ENCODE results near the gene COPG2. TPM values are rescaled to one million over a fixed set of nuclear protein-coding genes. Genes with fewer than 3 reads are reported as not detected.

COPG2 gene
- total and polyA plus RNA-seq, 2 of the 13 experiments (the other 11 are each of a cell fraction or from before 2014, with no cell fraction given) = 14.1 to 17.7 TPM

DNA sequence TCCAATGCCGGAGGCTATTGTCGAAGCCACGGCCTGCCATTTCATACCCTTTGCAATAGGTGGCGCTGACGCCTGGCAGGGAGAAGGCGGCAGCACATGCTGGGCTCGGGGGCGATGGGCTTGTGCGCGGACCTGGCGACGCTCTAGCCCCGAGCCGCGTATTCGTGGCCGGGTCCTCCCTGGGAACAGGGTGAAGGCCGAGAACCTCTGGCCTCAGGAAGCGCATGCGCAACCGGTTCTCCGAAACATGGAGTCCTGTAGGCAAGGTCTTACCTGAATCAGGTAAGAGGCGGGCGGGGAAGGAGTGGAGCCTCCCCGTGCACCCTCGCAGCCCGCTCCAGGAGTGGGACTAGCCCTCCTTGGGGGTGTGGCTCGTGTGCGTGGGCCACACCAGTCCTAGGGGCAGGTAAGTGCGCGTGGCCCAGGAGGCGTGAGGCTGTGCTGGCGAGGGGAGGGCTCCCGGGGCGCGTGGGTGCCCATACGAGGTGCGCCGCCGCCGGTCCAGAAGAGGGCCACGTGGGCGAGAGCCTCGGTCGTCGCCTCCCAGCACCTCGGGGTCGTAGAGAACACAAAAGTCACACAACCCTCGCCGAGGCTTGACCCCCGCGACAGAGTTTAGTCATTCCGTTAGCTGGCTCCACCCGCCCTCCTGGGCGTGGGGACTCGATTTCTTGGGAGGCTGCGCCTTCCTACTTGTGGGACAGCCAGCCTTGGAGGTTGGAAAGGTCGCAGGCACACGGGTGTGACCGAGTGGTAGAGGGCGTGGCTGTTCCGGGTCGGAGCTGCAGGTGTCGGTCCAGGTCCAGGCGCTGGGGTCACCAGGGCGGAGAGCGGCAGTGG lies 182.2 kb downstream of the COPG2 start (continued):
- TF ChIP-seq ZNF790 (CRISPR knock-in tag; IDR thresholded peaks at IDR 0.05; ENCODE audit: borderline replicate concordance) (no peak), ZSCAN30 (CRISPR knock-in tag; IDR thresholded peaks at IDR 0.05) (0 out of 2 replicates have a peak, but pooled peaks have one; percentile 76), HNF4A (CRISPR knock-in tag; IDR thresholded peaks at IDR 0.05) (peak; percentile 18; the same call in 1 of the 2 replicates), MTF2 (CRISPR knock-in tag; IDR thresholded peaks at IDR 0.05; ENCODE audit: borderline replicate concordance) (peak; percentile 63; the same call in 1 of the 2 replicates), STAT5B (CRISPR knock-in tag; IDR thresholded peaks at IDR 0.05) (0 out of 2 replicates have a peak, but pooled peaks have one; percentile 25), SMAD3 (CRISPR knock-in tag; IDR thresholded peaks at IDR 0.05) (0 out of 2 replicates have a peak, but pooled peaks have one; percentile 56), HHEX (CRISPR knock-in tag; IDR thresholded peaks at IDR 0.05) (no peak), ZNF34 (CRISPR knock-in tag; IDR thresholded peaks at IDR 0.05; ENCODE audit: borderline replicate concordance) (no peak), ARID2 (CRISPR knock-in tag; IDR thresholded peaks at IDR 0.05; ENCODE audit: borderline replicate concordance) (0 out of 2 replicates have a peak, but pooled peaks have one; percentile 48), ZNF724P (CRISPR knock-in tag; IDR thresholded peaks at IDR 0.05; ENCODE audit: borderline replicate concordance) (peak; percentile 23; the same call in 1 of the 2 replicates), HINFP (CRISPR knock-in tag; IDR thresholded peaks at IDR 0.05; ENCODE audit: low read depth) (peak; percentile 93), MNT (IDR thresholded peaks at IDR 0.05) (no peak), ZNF17 (CRISPR knock-in tag; IDR thresholded peaks at IDR 0.05) (no peak), JUN (CRISPR knock-in tag; IDR thresholded peaks at IDR 0.05) (no peak), GABPB1 (CRISPR knock-in tag; IDR thresholded peaks at IDR 0.05) (peak; percentile 76), PLSCR1 (CRISPR knock-in tag; IDR thresholded peaks at IDR 0.05; ENCODE audit: borderline replicate concordance) (no peak), IRF1 (CRISPR knock-in tag; IDR thresholded peaks at IDR 0.05; ENCODE audit: low read depth) (no peak), ZBTB2 (CRISPR knock-in tag; IDR thresholded peaks at IDR 0.05; ENCODE audit: low read depth) (no peak), NKX3-1 (CRISPR knock-in tag; IDR thresholded peaks at IDR 0.05) (peak; percentile 76; the same call in 1 of the 2 replicates), BRD4 (CRISPR knock-in tag; IDR thresholded peaks at IDR 0.05) (0 out of 2 replicates have a peak, but pooled peaks have one; percentile 24), MIXL1 (CRISPR knock-in tag; IDR thresholded peaks at IDR 0.05) (no peak), ZNF546 (CRISPR knock-in tag; conservative IDR thresholded peaks at IDR 0.05) (peak; percentile 62; the same call in 1 of the 2 replicates), ZNF160 (CRISPR knock-in tag; IDR thresholded peaks at IDR 0.05) (0 out of 2 replicates have a peak, but pooled peaks have one; percentile 37)
- TF ChIP-seq, protein P1, sequence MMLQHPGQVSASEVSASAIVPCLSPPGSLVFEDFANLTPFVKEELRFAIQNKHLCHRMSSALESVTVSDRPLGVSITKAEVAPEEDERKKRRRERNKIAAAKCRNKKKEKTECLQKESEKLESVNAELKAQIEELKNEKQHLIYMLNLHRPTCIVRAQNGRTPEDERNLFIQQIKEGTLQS (CRISPR knock-in tag; IDR thresholded peaks at IDR 0.05) = no peak
